ENCODE measurements around the gene SDK2.

DNA sequence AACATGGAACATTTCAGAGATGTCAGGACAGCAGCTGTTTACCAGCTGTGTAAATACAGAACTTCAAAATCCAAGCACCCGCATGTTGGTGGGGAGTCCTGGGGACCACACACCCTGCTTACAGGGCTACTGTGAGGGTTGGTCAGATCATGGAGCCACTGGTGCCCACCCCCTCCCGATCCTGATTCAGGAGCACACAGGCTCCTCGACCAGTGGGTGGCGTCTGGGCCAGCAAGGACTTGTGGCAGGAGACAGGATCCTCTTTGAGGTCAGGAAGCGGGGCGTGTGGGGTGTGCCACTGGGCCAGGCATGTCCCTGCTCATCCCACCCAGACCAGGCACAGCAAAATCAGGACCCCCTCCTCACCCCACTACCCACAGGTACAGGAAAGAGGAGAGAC is 83.6 kb downstream of the SDK2 start:
- TF ChIP-seq, protein P1, sequence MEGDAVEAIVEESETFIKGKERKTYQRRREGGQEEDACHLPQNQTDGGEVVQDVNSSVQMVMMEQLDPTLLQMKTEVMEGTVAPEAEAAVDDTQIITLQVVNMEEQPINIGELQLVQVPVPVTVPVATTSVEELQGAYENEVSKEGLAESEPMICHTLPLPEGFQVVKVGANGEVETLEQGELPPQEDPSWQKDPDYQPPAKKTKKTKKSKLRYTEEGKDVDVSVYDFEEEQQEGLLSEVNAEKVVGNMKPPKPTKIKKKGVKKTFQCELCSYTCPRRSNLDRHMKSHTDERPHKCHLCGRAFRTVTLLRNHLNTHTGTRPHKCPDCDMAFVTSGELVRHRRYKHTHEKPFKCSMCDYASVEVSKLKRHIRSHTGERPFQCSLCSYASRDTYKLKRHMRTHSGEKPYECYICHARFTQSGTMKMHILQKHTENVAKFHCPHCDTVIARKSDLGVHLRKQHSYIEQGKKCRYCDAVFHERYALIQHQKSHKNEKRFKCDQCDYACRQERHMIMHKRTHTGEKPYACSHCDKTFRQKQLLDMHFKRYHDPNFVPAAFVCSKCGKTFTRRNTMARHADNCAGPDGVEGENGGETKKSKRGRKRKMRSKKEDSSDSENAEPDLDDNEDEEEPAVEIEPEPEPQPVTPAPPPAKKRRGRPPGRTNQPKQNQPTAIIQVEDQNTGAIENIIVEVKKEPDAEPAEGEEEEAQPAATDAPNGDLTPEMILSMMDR (IDR thresholded peaks at IDR 0.05): no peak
- no peak for TF ChIP-seq POLR2A (IDR thresholded peaks at IDR 0.05)
